ENCODE results near the gene SGO2. TPM values are rescaled to one million over a fixed set of nuclear protein-coding genes. Genes with fewer than 3 reads are reported as not detected.

SGO2 gene
- total and polyA plus RNA-seq, 2 of the 13 experiments (the other 11 are each of a cell fraction or from before 2014, with no cell fraction given): 5.1 to 16.2 TPM

GRCh38 chr2:200525882-200526651, at the start of gene SGO2 (continued):
- TF ChIP-seq ZNF800 (CRISPR knock-in tag; IDR thresholded peaks at IDR 0.05) (no peak), ZNF724P (CRISPR knock-in tag; IDR thresholded peaks at IDR 0.05; ENCODE audit: borderline replicate concordance) (peak; percentile 37; the same call in 1 of the 2 replicates), ZNF672 (CRISPR knock-in tag; IDR thresholded peaks at IDR 0.05) (no peak), FOXP4 (CRISPR knock-in tag; IDR thresholded peaks at IDR 0.05) (peak; percentile 60; the same call in 1 of the 2 replicates), SKIL (CRISPR knock-in tag; IDR thresholded peaks at IDR 0.05; ENCODE audit: borderline replicate concordance) (no peak), GATAD2A (CRISPR knock-in tag; IDR thresholded peaks at IDR 0.05) (peak; percentile 65), ZKSCAN8 (CRISPR knock-in tag; IDR thresholded peaks at IDR 0.05; ENCODE audit: borderline replicate concordance) (peak; percentile 69; the same call in 1 of the 2 replicates), CBX5 (CRISPR knock-in tag; IDR thresholded peaks at IDR 0.05; ENCODE audit: borderline replicate concordance) (peak; percentile 87; the same call in 1 of the 2 replicates), ZNF282 (IDR thresholded peaks at IDR 0.05; ENCODE audit: partially characterized antibody) (no peak), ZNF503 (CRISPR knock-in tag; IDR thresholded peaks at IDR 0.05) (no peak), MNT (IDR thresholded peaks at IDR 0.05) (peak; percentile 73), ZBTB37 (CRISPR knock-in tag; IDR thresholded peaks at IDR 0.05) (no peak), PTBP1 (IDR thresholded peaks at IDR 0.05; ENCODE audit: low read depth, low read length, poor library complexity, severe bottlenecking) (peak; percentile 70), SIX4 (CRISPR knock-in tag; IDR thresholded peaks at IDR 0.05) (peak; percentile 25; the same call in 1 of the 2 replicates), ZBTB7B (CRISPR knock-in tag; IDR thresholded peaks at IDR 0.05) (peak; percentile 63; the same call in 1 of the 2 replicates), NCOA5 (CRISPR knock-in tag; IDR thresholded peaks at IDR 0.05) (no peak)

Data from HepG2 (cell line).